Effector memory CD4-positive, alpha-beta T cell (primary cell): ENCODE measurements around the gene TBC1D24.

Source experiments
- DNase-seq, 3 donors: peaks; one replicate each; pipeline ENCODE4 v3.0.0-alpha.2; 2020
- H3K27ac ChIP-seq: 2 replicates; pipeline ENCODE4 v1.7.0; 2013; ENCODE audit warnings: mild to moderate bottlenecking, low read length, moderate library complexity; ENCODE audit not compliant: insufficient read depth, poor library complexity, severe bottlenecking
- H3K27me3 ChIP-seq: replicated peaks from 2 replicates; pipeline ENCODE4 v1.7.0; 2013; ENCODE audit warnings: mild to moderate bottlenecking, low read length; ENCODE audit not compliant: insufficient read depth, control insufficient read depth, poor library complexity, severe bottlenecking
- H3K36me3 ChIP-seq: 2 replicates; pipeline ENCODE4 v1.7.0; 2013; ENCODE audit warnings: mild to moderate bottlenecking, low read length, moderate library complexity; ENCODE audit not compliant: control insufficient read depth, insufficient read depth
- H3K4me1 ChIP-seq: 2 replicates; pipeline ENCODE4 v1.7.0; 2013; ENCODE audit warnings: low read length, mild to moderate bottlenecking; ENCODE audit not compliant: control insufficient read depth, insufficient read depth, poor library complexity, severe bottlenecking
- H3K4me3 ChIP-seq: 2 replicates; pipeline ENCODE4 v1.7.0; 2013; ENCODE audit warnings: low read length, low read depth, mild to moderate bottlenecking; ENCODE audit not compliant: insufficient read depth, poor library complexity, severe bottlenecking
- H3K9me3 ChIP-seq: 2 replicates; pipeline ENCODE4 v1.7.0; 2013; ENCODE audit warnings: mild to moderate bottlenecking, low read length, moderate library complexity; ENCODE audit not compliant: control insufficient read depth

TBC1D24 gene

GRCh38 chr16:2468725-2469398 lies 6.1 kb upstream of the TBC1D24 start:
- H3K4me1 ChIP-seq: peaks cover 34% of the 10 kb centered on the region
- H3K4me3 ChIP-seq: no peak overlapping the region
- DNase-seq: no peak

GRCh38 chr16:2469399-2470233 lies 5.3 kb upstream of the TBC1D24 start:
- Histone ChIP-seq H3K4me1 (peaks cover 38% of the 10 kb centered on the region), H3K4me3 (no peak overlapping the region), H3K9me3 (no peaks in the 10 kb centered on the region), H3K27me3 (peaks cover 47% of the 10 kb centered on the region), H3K27ac (no peak overlapping the region), H3K36me3 (no peaks in the 10 kb centered on the region)
- no peak for DNase-seq

More at GRCh38 chr16:2468725-2469398, 6.1 kb upstream of the TBC1D24 start:
- Histone ChIP-seq H3K9me3 (no peaks in the 10 kb centered on the region), H3K36me3 (no peaks in the 10 kb centered on the region), H3K27me3 (peaks cover 47% of the 10 kb centered on the region), H3K27ac (no peak overlapping the region)

DNA sequence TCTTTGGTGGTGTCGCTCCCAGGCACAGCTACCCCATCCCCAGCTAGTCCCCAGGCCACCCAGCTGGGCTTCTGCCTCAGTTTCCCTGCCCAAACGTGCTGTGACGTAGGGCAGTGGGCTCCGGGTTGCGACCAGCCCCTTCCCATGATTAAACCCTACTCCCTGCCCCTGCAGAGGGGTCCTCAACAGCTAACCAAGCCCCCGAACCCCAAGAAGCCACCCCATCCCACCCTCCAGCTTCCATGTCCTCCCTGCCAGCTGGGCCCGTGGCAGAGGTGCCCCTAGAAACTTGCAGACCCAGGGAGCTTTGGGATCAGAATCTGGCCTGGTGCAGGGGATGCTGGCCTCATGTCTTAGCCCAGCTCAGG lies 4.7 kb upstream of the TBC1D24 start:
- no peak for DNase-seq
- Histone ChIP-seq H3K27ac (no peak overlapping the region), H3K27me3 (peaks cover 47% of the 10 kb centered on the region), H3K9me3 (no peaks in the 10 kb centered on the region), H3K4me3 (no peak overlapping the region), H3K4me1 (peaks cover 38% of the 10 kb centered on the region), H3K36me3 (no peaks in the 10 kb centered on the region)

DNA sequence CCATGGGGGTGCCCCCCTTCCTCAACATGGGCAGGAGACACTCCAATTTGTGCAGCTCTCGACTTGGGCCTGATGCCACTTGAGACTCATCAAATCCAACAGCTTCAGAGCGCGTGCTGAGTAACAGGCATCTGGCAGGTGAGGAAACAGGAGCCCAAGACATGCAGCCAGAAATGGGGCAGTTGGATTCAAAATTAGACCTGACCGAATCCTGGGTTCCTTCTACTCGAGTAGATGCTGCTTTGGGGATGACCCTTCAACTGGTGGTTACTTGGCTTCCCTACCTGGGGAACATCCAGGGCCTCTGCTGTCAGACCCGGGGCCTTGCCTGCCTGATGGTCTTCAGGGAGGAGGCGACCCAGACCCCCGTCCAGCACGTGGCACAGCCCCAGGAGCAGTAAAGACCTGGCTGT lies 4.3 kb upstream of the TBC1D24 start:
- DNase-seq: no peak
- no peaks in the 10 kb centered on the region for H3K9me3 ChIP-seq
- H3K27ac ChIP-seq: no peak overlapping the region
- H3K4me1 ChIP-seq: peaks cover 41% of the 10 kb centered on the region
- no peaks in the 10 kb centered on the region for H3K36me3 ChIP-seq
- H3K27me3 ChIP-seq: peaks cover 47% of the 10 kb centered on the region
- no peak overlapping the region for H3K4me3 ChIP-seq

- Histone ChIP-seq H3K36me3 (no peaks in the 10 kb centered on the region), H3K27me3 (peaks cover 47% of the 10 kb centered on the region), H3K27ac (no peak within 1 kb of the TSS), H3K9me3 (no peaks in the 10 kb centered on the region), H3K4me1 (peaks cover 45% of the 10 kb centered on the region), H3K4me3 (no peak within 1 kb of the TSS)
- DNase-seq: no peak
These were observed 3.8 kb upstream of the TBC1D24 start, which contains the start of gene NTN3 for GRCh38 chr16:2471016-2471652. TSS of gene NTN3 (plus strand) at chr16:2471297. CDS start at chr16:2471702, 405 bp downstream.

GRCh38 chr16:2471653-2472487 lies 3.1 kb upstream of the TBC1D24 start:
- H3K36me3 ChIP-seq: no peaks in the 10 kb centered on the region
- H3K9me3 ChIP-seq: no peaks in the 10 kb centered on the region
- no peak overlapping the region for H3K27ac ChIP-seq
- no peak for DNase-seq
- H3K4me3 ChIP-seq: no peak overlapping the region
- H3K4me1 ChIP-seq: peaks cover 45% of the 10 kb centered on the region
- peaks cover 47% of the 10 kb centered on the region for H3K27me3 ChIP-seq

DNA sequence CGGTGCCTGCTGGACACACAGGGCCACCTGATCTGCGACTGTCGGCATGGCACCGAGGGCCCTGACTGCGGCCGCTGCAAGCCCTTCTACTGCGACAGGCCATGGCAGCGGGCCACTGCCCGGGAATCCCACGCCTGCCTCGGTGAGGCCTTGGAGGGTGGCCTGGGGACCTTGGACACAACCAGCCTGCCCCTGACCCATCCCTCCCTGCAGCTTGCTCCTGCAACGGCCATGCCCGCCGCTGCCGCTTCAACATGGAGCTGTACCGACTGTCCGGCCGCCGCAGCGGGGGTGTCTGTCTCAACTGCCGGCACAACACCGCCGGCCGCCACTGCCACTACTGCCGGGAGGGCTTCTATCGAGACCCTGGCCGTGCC lies 2.5 kb upstream of the TBC1D24 start:
- H3K27ac ChIP-seq: no peak overlapping the region
- no peaks in the 10 kb centered on the region for H3K9me3 ChIP-seq
- no peaks in the 10 kb centered on the region for H3K36me3 ChIP-seq
- no peak for DNase-seq
- H3K4me3 ChIP-seq: no peak overlapping the region
- H3K4me1 ChIP-seq: peaks cover 45% of the 10 kb centered on the region
- peaks cover 47% of the 10 kb centered on the region for H3K27me3 ChIP-seq

DNA sequence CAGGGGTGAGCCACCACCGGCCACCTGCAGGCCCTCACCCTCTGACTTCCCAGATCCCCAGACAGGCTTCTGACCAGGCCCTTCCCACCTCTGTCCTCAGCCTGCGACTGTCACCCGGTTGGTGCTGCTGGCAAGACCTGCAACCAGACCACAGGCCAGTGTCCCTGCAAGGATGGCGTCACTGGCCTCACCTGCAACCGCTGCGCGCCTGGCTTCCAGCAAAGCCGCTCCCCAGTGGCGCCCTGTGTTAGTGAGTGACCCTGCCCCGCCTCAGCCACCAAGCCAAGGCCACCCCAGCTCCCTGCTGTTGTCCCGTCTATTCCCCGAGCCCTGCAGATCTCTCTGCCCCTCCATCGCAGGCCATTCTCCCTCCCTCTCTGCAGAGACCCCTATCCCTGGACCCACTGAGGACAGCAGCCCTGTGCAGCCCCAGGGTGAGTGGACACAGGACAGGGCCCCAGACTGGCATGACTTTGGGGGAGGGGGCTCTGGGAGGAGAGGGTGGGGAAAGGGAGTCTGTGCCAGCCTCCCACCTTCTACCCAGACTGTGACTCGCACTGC lies 2.0 kb upstream of the TBC1D24 start:
- no peak for DNase-seq
- H3K4me1 ChIP-seq: peaks cover 42% of the 10 kb centered on the region
- H3K27ac ChIP-seq: no peak overlapping the region
- H3K27me3 ChIP-seq: peaks cover 47% of the 10 kb centered on the region
- no peaks in the 10 kb centered on the region for H3K36me3 ChIP-seq
- no peak overlapping the region for H3K4me3 ChIP-seq
- H3K9me3 ChIP-seq: no peaks in the 10 kb centered on the region

- peaks cover 37% of the 10 kb centered on the region for H3K4me1 ChIP-seq
- H3K4me3 ChIP-seq: no peak overlapping the region
- H3K27me3 ChIP-seq: peaks cover 42% of the 10 kb centered on the region
- no peaks in the 10 kb centered on the region for H3K36me3 ChIP-seq
- H3K27ac ChIP-seq: no peak overlapping the region
- no peaks in the 10 kb centered on the region for H3K9me3 ChIP-seq
- no peak for DNase-seq
These were observed 1.4 kb upstream of the TBC1D24 start for GRCh38 chr16:2473446-2473926.
